ENCODE measurements around the gene LRP10. TPM values are rescaled to one million over a fixed set of nuclear protein-coding genes. Genes with fewer than 3 reads are reported as not detected.

The LRP10 gene
- total RNA-seq, 1 experiment from 2014 or later: 42.7 TPM

DNA sequence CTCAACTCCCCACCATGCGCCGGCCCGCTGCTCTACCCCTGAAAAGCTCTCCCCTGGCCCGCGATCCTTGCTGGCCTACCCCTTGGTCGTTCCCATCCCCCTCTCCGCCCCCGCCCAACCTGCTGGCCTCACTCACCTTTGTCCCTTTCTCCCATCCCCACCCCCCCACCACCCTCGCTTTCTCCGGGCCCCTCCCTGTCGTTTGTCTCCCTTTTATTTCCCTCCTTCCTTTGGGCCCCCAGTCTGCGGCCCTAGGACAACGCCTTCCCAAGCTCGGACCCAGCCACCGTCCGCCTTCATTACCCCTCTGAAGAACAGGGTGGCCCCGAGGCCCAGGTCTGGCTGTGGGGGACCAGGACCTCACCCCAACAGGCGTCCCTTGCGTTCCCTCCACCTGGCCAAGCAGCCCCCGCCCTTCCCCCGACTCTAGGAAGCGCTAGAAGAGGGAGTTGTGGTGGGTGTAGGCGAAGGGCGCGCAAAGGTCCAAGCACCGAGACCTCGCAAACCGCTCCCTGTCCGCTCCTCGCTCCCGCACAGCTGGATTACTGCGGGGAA is 49.4 kb upstream of the LRP10 start:
- RAD21 ChIA-PET (ENCODE audit: low non-redundant PET in 1 of 2, low total read pairs in 2 of 2, uncharacterized antibody in 2 of 2, unreplicated experiment in 2 of 2): interaction anchor here (0.6 to 1.4 kb wide), 5 partner anchors 31 to 164 kb away, joined by 3 to 8 read pairs (median 4); no protein-coding TSS in a partner anchor
- Histone ChIP-seq H4K20me1 (ENCODE audit: insufficient read depth) (no peaks in the 10 kb centered on the region), H3K36me3 (ENCODE audit: control insufficient read depth in 1 of 2, insufficient read depth in 2 of 2, low read length in 2 of 2) (no peaks in the 10 kb centered on the region), H3K4me3 (replicated peaks in 1 of 2; ENCODE audit: low read depth in 1 of 2, low read length in 2 of 2) (no peak overlapping the region), H2AFZ (ENCODE audit: low read depth, low read length, poor library complexity, severe bottlenecking) (peak overlapping the region; percentile 45), H3K4me1 (ENCODE audit: control insufficient read depth in 1 of 2, insufficient read depth in 2 of 2, low read length in 2 of 2) (peaks cover 7 to 35% of the 10 kb centered on the region in 2 experiments), H3K4me2 (ENCODE audit: low read length) (0 out of 2 replicates have a peak overlapping the region, but pooled peaks have one; percentile 68), H3K27ac (ENCODE audit: low read depth, low read length) (no peak overlapping the region), H3K9me3 (ENCODE audit: control insufficient read depth in 1 of 2, insufficient read depth in 1 of 2, low read depth in 1 of 2, low read length in 2 of 2) (no peaks in the 10 kb centered on the region), H3K79me2 (ENCODE audit: insufficient read depth, low read length) (no peaks in the 10 kb centered on the region), H3K27me3 (ENCODE audit: insufficient read depth, low read length) (no peaks in the 10 kb centered on the region), H3K9me2 (ENCODE audit: insufficient read depth) (no peaks in the 10 kb centered on the region), H3K9ac (ENCODE audit: low read length) (no peak overlapping the region)
- no TSS peak for BruUV-seq (replicated peaks)
- POLR2A ChIA-PET: interaction anchor here (0.6 to 1.9 kb wide), 3 partner anchors 8 to 289 kb away, joined by 3 to 6 read pairs (median 4); partner anchors contain the start of gene OXA1L
- CTCF ChIA-PET: interaction anchor here (0.6 to 2.7 kb wide), 15 partner anchors 14 to 537 kb away, joined by 3 to 38 read pairs (median 5); partner anchors contain the start of genes DAD1, LRP10, OXA1L and PRMT5
- no peak for DNase-seq (ENCODE audit: low read depth, low spot score)
- intact Hi-C loops (cut with micrococcal nuclease): loop anchor here (2.0 kb wide), 3 partner anchors 79 to 265 kb away; partner anchors contain the start of gene AJUBA
- TF ChIP-seq SIN3A (IDR thresholded peaks at IDR 0.05; ENCODE audit: low read depth) (no peak), CEBPB (IDR thresholded peaks at IDR 0.05; ENCODE audit: low read depth) (no peak), YY1 (IDR thresholded peaks at IDR 0.05; ENCODE audit: extremely low read depth, insufficient replicate concordance, low read depth, low read length) (no peak), TCF7L2 (IDR thresholded peaks at IDR 0.05; ENCODE audit: borderline replicate concordance, extremely low read depth, insufficient read depth, insufficient read length) (no peak), FOSL1 (IDR thresholded peaks at IDR 0.05; ENCODE audit: low read depth) (no peak), EZH2 (IDR thresholded peaks at IDR 0.05) (no peak), POLR2AphosphoS5 (IDR thresholded peaks at IDR 0.05; ENCODE audit: low read depth, low read length) (no peak), RAD21 (IDR thresholded peaks at IDR 0.05; ENCODE audit: low read depth) (no peak), SRF (IDR thresholded peaks at IDR 0.05; ENCODE audit: low read depth) (no peak), EGR1 (IDR thresholded peaks at IDR 0.05; ENCODE audit: low read depth) (no peak), JUND (IDR thresholded peaks at IDR 0.05) (no peak), ZNF274 (IDR thresholded peaks at IDR 0.05; ENCODE audit: low read depth, low read length) (no peak), ELF1 (IDR thresholded peaks at IDR 0.05; ENCODE audit: borderline replicate concordance, low read depth) (no peak), CBX3 (IDR thresholded peaks at IDR 0.05; ENCODE audit: low read depth) (no peak)
- TF ChIP-seq, protein P1, sequence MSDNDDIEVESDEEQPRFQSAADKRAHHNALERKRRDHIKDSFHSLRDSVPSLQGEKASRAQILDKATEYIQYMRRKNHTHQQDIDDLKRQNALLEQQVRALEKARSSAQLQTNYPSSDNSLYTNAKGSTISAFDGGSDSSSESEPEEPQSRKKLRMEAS (IDR thresholded peaks at IDR 0.05): no peak
- TF ChIP-seq, protein P2, sequence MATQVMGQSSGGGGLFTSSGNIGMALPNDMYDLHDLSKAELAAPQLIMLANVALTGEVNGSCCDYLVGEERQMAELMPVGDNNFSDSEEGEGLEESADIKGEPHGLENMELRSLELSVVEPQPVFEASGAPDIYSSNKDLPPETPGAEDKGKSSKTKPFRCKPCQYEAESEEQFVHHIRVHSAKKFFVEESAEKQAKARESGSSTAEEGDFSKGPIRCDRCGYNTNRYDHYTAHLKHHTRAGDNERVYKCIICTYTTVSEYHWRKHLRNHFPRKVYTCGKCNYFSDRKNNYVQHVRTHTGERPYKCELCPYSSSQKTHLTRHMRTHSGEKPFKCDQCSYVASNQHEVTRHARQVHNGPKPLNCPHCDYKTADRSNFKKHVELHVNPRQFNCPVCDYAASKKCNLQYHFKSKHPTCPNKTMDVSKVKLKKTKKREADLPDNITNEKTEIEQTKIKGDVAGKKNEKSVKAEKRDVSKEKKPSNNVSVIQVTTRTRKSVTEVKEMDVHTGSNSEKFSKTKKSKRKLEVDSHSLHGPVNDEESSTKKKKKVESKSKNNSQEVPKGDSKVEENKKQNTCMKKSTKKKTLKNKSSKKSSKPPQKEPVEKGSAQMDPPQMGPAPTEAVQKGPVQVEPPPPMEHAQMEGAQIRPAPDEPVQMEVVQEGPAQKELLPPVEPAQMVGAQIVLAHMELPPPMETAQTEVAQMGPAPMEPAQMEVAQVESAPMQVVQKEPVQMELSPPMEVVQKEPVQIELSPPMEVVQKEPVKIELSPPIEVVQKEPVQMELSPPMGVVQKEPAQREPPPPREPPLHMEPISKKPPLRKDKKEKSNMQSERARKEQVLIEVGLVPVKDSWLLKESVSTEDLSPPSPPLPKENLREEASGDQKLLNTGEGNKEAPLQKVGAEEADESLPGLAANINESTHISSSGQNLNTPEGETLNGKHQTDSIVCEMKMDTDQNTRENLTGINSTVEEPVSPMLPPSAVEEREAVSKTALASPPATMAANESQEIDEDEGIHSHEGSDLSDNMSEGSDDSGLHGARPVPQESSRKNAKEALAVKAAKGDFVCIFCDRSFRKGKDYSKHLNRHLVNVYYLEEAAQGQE (IDR thresholded peaks at IDR 0.05; ENCODE audit: low read depth): no peak
- TF ChIP-seq, protein P3, sequence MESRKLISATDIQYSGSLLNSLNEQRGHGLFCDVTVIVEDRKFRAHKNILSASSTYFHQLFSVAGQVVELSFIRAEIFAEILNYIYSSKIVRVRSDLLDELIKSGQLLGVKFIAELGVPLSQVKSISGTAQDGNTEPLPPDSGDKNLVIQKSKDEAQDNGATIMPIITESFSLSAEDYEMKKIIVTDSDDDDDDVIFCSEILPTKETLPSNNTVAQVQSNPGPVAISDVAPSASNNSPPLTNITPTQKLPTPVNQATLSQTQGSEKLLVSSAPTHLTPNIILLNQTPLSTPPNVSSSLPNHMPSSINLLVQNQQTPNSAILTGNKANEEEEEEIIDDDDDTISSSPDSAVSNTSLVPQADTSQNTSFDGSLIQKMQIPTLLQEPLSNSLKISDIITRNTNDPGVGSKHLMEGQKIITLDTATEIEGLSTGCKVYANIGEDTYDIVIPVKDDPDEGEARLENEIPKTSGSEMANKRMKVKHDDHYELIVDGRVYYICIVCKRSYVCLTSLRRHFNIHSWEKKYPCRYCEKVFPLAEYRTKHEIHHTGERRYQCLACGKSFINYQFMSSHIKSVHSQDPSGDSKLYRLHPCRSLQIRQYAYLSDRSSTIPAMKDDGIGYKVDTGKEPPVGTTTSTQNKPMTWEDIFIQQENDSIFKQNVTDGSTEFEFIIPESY (IDR thresholded peaks at IDR 0.05; ENCODE audit: extremely low read depth, insufficient replicate concordance, low read length): no peak
- TF ChIP-seq, protein P4, sequence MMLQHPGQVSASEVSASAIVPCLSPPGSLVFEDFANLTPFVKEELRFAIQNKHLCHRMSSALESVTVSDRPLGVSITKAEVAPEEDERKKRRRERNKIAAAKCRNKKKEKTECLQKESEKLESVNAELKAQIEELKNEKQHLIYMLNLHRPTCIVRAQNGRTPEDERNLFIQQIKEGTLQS (IDR thresholded peaks at IDR 0.05): no peak
- no peak for ATAC-seq
